Medulla oblongata (tissue), 1 donor: ENCODE measurements around the gene GPHN.

ENCODE experiments used
- DNase-seq: peaks from one replicate; pipeline ENCODE4 v3.0.0-alpha.2; 2015; ENCODE audit errors: extremely low spot score

GPHN gene

GRCh38 chr14:66923251-66923650 is 415.3 kb downstream of the GPHN start:
- no peak for DNase-seq

- DNase-seq: no peak
Observed at GRCh38 chr14:66939409-66939808, 431.5 kb downstream of the GPHN start.

- no peak for DNase-seq
Observed at GRCh38 chr14:66944872-66945271, 436.9 kb downstream of the GPHN start.

GRCh38 chr14:66955159-66955558 is 447.2 kb downstream of the GPHN start:
- no peak for DNase-seq

- no peak for DNase-seq
Observed at GRCh38 chr14:66959437-66960050, 451.6 kb downstream of the GPHN start.

GRCh38 chr14:66965831-66966230 is 457.9 kb downstream of the GPHN start:
- no peak for DNase-seq

- DNase-seq: no peak
Observed at GRCh38 chr14:66972469-66972868, 464.5 kb downstream of the GPHN start.

- no peak for DNase-seq
Observed at GRCh38 chr14:66974397-66975025, 466.6 kb downstream of the GPHN start.

- DNase-seq: no peak
Observed at GRCh38 chr14:66975251-66975650, 467.3 kb downstream of the GPHN start.

- DNase-seq: no peak
Observed at GRCh38 chr14:66979101-66979974, 471.4 kb downstream of the GPHN start.

- no peak for DNase-seq
Observed at GRCh38 chr14:66982247-66982646, 474.3 kb downstream of the GPHN start.

- DNase-seq: no peak
Observed at GRCh38 chr14:66992776-66993175, 484.8 kb downstream of the GPHN start.

GRCh38 chr14:66993512-66993911 is 485.6 kb downstream of the GPHN start:
- no peak for DNase-seq

GRCh38 chr14:66998013-66998412 is 490.1 kb downstream of the GPHN start:
- no peak for DNase-seq

GRCh38 chr14:66999978-67000377 is 492.0 kb downstream of the GPHN start:
- no peak for DNase-seq

GRCh38 chr14:67002994-67003753 is 495.2 kb downstream of the GPHN start:
- DNase-seq: no peak

- DNase-seq: no peak
Observed at GRCh38 chr14:67004521-67004920, 496.6 kb downstream of the GPHN start.

- DNase-seq: no peak
Observed at GRCh38 chr14:67010602-67011001, 502.7 kb downstream of the GPHN start.

GRCh38 chr14:67016856-67017255 is 508.9 kb downstream of the GPHN start:
- no peak for DNase-seq

GRCh38 chr14:67018720-67019119 is 510.8 kb downstream of the GPHN start:
- no peak for DNase-seq

GRCh38 chr14:67019796-67020195 is 511.8 kb downstream of the GPHN start:
- no peak for DNase-seq
